GM19468 (cell line): Measurements from ENCODE around the gene SFXN5.
"Not testable (repeated sequence)": the region's sequence is repeated elsewhere in the genome, so short reads cannot be mapped to it uniquely, and the experiment has no call there.

ENCODE experiments used
- ATAC-seq: cut with Tn5 transposase; IDR thresholded peaks from one replicate; pipeline ENCODE4 v1.9.1; 2021; ENCODE audit warnings: mild to moderate bottlenecking, moderate library complexity, moderate number of reproducible peaks; ENCODE audit not compliant: unreplicated experiment; ENCODE audit errors: extremely low read depth

Gene SFXN5

DNA sequence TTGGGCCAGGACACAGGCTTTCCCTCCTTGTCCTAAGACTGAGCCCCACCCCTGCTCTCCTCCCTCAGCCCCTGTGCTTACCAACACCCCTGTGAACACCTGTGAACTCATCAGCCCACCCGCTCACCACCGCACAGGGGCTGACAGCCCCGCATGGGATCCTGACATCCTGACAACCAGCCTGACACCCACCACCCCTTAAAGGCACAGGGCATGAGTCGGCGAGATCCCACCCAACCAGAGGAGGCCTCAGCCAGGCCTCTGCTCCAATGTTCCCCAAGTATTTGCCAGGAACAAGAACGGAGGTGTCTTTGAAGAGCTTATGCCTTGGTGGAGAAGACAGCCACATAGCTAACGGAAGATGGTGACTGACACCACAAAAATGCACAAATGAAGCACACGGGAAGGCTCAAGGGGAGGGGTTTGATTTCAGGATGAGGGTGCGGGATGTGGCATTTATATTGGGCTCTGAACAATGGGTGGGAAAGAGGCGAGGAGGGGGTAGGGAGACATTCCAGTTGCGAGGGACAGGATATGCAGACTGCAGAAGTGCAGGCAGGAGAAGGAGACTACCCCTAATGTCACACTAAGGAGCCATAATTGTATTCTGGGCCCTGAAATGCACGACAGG, 30.2 kb upstream of the SFXN5 start:
- ATAC-seq = no peak

DNA sequence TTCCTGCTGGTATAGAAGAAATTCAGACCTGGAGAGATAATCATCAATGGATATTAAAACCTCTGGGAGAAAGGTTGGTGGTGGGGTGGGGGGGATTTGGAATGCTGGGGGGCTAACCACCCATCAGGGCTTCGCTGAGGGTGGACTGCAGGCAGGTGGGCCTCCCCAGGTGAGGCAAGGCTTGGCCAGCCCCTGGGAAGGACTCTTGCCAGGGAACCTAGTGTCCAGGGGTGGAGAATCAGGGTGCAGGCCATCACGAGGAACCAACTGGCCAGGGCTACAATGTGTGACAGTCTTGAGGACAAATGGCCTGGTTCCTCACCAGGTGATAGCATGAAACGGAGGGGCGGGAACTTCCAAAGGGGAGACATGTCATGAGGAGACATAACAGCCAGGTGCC, 29.4 kb upstream of the SFXN5 start:
- ATAC-seq = no peak

DNA sequence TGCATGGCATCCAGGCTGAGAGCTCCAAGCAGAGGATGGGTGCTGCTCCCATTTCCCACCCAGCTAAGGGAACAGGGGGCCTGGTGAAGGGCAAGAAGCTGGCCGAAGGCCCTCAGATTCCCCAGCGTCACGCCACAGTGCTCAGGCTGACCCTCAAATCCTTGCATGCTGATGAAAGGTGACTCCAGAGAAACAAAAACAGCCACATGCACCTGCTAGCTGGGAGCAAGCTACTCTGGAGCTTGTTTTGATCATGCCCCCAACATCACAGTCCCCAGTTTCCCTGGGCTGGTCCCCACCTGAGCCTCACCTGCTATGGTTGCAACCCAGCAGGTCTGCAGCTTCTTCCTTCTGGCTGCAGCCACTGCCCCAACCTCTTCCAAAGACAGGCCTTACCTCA, 28.0 kb upstream of the SFXN5 start:
- ATAC-seq = no peak

DNA sequence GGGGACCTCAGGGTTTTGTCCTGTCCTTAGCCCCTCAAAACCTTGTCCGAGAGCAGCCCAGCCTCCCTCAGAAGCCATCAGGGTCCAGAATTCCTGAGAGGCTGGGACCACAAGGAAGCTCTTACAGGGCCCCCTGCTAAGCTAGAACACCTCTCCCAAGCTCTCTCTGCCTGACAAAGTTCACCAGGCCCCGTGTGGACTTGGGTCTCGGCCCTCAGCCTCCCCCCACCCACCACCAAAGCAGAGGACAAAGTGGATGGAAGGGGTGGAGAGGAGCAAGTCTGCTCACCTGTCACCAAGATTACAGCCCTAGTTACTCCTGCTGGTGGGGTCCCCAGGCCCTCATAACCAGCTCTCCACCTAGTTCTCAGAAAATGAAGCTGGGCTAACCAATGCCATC, 24.4 kb upstream of the SFXN5 start:
- ATAC-seq = no peak

DNA sequence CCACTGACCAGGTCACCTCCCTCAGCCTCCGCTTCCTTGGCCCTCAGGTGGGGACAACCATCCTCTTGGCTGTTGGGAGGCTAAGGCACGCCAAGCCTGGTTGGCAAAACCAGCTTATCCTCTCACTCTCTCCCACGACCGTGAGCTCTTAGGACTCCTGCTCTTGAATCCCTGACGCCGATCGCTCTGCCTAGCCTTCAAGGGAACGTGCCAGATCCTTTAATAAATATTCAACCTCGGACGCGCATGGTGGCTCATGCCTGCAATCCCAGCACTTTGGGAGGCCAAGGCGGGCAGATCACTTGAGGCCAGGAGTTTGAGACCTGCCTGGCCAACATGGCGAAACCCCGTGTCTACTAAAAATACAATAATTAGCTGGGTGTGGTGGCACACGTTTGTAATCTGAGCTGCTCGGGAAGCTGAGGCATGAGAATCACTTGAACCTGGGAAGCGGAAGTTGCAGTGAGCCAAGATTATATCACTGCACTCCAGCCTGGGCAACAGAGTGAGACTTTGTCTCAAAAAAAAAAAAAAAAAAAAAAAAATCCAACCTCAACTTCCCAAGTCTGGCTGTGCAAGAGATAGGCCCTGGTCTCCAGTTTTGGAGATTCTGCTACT, 22.2 kb upstream of the SFXN5 start:
- not testable (repeated sequence) for ATAC-seq

DNA sequence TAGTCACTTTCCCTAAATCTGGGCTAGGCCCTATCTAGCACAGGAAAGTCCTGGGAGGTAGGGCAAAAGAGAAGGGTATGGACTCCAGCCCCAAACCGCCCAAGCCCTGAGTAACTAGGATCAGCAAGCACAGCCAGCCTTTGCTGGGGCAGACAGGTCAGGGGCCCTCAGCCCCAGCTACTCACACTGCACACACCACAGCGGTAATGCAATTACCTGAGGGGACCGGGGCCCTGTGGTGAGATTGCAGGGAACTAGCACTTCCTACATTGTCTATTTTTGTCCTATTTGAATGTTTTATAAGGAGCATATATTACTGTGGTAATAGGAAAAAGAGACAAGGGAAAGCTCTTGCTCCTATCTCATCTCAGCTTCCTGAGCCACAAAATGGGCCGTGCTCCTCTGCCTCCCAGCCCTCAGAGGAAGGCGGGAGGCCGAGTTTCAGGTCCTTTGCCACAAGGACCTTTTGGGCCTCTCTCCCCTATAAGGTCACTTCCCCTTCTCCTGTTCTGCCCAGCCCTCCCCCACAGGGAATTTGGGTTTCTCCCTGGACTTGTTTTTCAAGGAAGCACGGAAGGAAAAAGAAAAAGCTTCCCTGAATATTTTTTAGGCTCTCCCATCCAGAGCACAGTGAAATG, 20.8 kb upstream of the SFXN5 start:
- ATAC-seq = no peak

DNA sequence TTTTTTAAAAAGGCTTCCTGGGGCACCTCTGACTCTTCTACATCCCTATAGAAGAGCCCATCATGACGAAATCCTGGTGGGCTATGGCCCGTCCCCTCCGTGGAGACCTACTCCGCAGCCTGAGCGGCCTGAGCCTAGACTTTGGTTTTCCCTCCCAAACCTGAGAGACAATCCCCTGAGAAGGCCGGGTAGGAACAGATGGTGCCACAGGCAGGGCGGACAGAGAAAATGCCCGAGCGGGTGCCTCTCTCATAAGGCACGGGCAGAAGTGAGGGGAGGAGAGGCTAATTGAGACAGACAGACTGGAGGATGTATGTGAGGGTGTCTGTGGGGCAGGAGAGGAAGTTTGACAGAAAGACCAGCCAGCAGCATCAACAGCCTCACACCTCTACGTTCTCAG, 20.2 kb upstream of the SFXN5 start:
- ATAC-seq = no peak

DNA sequence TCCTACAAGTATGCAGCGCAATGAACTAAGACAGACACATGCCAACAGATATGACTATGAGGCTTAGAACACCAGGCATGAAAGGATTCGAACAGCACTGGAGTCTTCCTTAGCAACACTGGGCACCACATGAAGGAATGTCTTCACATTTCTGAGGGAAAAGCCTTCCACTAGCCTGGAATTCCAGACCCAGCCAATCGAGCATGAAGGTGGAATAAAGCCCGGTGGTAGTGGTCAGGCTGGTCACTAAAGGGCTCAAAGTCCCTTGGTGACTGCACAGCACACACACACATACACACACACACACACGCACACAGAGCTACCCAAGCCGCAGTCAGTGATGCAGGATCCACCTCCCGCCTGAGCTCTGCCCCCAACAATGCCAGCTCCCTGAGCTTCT, 19.7 kb upstream of the SFXN5 start:
- ATAC-seq = no peak

DNA sequence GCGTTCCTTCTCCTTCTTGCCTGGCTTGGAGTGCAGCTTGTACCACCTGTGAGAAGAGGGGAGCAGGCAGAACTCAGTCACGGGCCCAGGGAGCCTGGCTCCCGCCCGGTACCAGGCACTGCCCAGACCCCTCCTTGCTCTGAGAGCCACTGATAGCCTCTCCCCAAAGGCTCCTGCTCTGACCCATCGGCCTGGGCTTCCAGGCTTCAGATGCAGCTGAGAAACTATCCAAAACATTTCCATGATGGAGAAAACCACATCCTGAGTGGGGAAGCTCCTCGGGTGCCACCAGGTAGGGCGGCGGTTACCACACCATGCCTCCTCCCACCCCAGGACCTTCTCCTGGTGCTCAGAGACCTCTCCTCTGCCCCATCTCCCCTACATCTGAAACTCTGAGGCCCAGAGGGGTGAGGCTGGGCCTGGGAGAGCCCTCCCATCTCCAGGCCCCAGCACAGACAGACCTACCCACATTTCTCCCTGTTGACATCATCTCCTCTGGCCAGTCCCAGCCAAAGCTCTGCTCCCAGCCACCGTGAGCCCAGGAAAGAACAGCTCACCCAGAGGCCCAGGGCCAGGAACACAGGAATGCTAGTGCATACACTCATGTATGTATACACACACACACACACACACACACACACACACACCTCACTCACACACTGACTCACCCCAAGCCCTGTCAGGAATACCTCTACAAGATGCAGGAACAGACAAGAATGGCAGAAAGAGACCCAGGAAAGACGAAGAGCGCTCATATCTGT, 17.9 kb upstream of the SFXN5 start:
- ATAC-seq = no peak

DNA sequence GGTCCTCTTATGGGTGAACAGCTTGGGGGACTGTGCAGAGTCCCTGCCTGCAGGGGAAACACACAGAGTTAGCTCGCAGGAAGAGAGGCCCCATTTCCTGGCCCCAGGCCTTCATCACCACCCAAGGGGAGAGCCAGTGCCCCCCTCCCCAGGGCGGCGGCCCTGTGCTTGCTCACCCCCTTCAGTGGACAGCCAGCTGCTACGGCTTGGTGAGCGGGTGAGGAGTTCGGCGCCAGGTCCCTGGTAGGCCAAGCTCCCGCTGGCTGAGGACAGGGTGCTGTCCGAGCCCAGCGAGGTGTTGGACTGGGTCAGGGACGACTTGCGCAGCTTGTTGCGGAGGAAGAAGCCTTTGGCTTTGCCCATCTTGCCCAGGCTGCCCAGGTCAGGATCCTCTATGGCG, 17.2 kb upstream of the SFXN5 start:
- no peak for ATAC-seq

DNA sequence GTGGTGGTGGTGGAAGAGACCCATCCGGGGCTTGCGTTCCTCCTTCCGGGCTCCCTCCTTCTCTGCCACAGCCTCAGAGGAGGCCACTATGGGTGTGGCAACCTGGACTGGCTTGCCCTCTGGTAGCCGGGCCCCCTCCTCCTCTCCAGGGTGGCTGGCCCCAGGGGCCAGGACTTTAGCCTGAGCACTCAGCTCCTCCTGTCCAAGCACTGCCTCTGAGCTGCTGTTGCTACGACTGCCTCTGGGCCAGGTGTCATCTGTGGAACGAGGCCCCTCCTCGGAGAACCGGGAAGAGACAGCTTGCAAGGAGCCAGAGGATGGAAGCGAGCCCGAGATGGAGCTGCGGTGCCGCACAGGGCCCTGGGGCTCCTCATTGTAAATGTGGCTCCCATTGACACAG, 16.7 kb upstream of the SFXN5 start:
- no peak for ATAC-seq

DNA sequence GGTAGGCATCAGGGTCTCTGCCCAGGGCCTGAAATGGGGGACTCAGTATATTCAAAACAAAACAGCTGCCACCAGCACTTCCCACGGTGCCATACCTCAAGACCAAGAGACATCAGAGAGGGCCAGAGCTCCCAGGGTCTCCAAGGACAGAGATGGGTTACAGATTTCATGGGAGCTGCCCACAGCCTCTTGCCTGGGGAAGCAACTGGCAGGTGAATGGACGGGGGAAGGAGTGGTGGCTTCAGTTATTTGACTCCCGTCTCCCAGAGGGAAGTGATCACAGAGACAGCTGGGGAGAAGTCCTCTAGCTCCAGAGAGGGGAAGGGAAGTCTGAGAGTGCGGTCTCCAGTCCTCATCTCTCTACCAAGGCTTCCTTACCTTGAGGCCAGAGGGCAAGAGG, 15.8 kb upstream of the SFXN5 start:
- no peak for ATAC-seq

DNA sequence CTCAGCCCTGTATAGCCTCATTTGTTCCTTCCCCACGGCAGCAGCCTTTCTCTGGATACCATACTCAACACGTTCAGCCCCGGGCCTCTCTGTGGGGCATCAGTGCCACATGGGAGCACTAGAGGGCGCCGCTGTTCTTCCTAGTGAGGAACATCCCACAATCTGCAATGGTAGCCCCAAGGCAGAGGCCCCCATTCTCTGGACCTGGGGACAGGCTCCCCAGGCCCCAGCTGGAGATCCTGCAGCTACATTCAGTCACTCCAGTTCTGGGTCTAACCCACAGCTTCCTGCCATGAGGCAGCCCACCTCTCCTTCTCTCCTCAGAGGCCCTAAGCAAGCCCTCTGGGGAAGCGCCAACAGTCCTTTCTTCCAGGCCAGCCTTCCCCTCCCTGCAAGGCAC, 14.2 kb upstream of the SFXN5 start:
- no peak for ATAC-seq

DNA sequence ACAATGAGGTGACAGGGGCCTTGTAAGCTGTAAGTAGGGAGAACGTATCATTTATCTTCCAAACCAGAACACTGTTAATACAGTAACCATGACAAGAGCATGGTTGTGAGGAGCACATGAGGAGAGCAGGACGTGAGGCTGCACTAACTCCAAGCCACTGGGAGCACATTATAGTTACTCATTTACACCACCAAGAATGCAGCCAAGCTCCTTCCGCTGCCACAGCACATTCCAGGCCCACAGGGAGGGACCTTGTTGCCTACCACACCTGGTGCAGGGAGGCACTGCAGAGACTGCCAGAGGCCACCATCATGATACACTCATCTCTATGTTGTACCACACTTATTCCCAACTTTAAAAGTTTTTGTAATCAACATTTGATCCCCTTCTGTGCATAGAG, 13.5 kb upstream of the SFXN5 start:
- no peak for ATAC-seq

DNA sequence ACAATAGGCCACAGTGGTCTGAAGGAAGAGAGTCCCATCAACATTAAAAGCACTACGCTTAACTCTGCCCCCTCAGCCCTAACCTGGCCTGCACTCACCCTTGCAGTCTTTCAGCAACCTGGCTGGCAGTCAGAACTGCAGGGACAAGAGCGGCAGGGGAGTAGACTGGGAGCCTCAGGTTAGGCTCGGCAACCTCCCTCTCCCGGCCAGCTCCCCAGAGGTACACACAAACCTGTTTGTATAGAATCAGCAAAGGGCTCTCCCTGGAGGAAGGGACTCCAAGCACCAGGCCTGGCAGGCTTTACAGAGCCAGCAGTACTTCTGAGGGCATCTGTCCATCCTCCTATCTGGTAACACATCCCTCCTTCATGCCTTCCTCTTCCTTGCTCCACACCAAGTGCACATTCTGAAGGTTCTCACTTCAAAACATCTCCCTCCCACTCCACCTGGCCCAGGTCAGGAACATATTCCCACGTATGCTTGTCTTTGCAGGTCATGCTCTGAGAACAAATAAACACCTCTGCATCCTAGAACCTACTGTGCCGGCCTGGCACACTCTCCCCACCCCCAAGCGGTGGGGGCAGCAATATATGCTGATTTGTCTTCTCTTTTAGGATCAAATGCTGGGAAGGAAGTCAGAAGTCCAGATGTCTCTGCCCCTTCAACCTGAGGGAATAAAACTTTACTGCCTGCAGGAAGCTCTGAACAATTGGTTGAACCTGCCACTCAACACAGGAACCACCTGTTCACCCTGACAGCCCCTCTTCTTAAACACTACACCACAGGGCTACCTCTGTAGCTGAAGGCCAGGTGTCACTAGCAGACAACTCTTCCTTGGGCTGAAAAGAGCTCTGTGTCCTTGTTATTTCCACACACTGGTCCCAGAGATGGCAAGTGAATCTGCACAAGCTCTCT, 12.6 kb upstream of the SFXN5 start:
- ATAC-seq = no peak

DNA sequence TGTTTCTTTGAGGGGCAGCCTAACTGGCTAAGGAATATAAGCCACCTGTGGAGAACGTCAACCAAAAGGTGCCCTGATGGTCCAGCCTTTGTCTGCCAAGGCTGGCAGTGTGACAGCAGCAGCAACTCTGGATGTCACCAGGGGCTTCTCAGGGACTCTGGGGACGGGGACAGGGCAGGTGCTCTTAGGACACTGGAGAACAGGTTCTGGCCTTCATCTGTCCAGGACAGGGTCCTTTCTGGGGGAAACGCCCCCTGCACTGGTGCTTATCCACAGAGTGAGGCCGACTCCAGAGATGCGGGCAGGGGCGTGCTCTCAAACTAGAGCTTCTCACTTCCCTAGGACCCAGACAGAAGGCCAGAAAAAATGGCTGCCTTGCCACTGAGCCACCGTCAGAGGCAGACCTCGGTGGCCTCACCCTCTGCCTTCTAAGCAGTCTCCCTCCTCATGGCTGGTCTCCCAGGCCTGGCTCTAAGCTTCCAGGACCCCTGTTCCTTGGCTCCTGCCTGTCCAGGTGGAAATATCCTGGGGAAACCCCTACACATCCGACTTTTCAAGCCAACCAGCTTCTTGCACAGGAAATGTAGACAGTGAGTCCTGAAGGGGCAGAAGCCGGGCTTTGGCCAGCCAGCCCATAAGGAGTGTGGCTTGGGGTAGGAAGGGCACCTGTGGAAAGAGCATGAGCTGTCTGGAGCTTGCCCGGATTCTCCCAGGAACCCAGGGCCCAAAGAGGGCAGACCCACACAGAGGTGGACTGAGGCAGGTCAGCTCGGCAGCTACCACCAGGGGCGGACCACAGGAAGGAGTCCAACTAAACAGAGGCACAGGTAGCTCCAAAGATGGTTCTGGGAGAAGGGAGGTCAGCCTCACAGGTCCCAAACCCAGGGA, 11.3 kb upstream of the SFXN5 start:
- ATAC-seq = no peak

DNA sequence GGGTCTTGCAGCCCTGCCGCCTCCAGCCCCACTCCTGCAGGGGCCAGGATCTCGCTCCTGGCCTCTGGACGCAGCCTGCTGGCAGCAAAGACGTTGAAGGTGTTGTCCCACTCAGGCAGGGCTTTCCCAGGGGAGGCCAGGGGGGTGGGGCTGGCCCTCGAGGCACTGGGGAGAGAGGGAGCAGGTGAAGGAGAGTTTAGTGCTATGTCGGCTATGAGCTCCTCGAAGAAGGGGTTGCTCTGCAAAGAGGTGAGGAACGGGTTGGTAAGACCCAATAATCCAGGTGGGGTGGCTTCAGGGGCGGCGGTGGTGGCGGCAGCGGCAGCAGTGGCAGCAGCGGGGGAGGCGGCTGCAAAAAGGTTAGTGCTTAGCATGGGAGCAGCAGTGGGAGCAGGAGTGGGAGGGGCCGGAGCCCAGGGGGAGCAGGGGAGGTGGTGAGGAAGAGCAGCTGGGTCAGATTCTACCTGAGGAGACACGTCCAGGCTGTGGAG, 9.7 kb upstream of the SFXN5 start:
- no peak for ATAC-seq

DNA sequence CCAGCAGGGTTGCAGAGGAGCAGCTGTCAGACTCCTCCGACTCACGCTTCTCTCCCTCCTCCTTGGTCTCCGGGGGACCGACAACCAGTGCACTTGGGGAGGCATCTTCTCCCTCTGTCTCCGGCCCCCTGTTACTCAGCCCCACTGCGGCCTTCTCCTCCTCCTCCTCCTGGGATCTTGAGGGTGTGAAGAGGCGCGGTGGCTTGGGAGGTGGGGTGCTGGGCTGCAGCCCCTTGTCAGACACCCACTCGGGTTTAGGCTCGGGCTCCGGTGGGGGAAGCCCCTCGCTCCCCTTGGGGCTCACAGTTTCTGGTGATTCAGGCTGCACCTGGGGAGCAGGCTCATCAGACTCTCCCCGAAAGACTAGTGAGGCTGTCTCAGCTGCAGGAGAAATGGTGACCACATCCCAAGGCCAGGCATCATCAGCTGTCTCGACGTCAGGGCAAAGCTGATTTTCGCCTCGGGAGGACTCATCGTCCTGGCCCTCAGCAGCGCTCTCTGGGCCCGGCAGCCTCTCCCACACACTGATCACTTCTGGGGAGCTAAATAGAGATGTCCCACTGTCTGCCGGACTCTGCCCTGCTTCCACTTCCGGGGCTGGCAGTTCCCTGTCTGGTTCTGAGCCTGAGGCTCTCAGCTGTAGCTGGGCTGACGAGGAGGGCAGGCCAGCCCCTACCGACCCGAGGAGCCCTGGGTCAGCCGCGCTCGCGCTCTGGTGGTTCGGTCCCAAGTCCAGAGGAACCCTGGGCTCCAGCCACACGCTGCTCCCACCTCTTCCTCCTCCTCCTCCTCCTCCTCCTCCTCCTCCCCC, 9.0 kb upstream of the SFXN5 start:
- ATAC-seq = no peak
